Spleen (tissue), 11 donors: Measurements from ENCODE around the gene OTUD7B. TPM values are rescaled to one million over a fixed set of nuclear protein-coding genes. Genes with fewer than 3 reads are reported as not detected.

ENCODE experiments used
- DNase-seq: peaks from one replicate; pipeline ENCODE4 v3.0.0-alpha.2; 2020
- H3K27ac ChIP-seq, 8 donors: fragments of 200-600 bp; sonication (generic) in 7 of 8; 1 replicate in 4 of 8; 2 replicates in 4 of 8; pipeline versions ENCODE4 v1.5.0 to v1.8.0; 2016 to 2021; ENCODE audit warnings: inconsistent platforms in 4 of 8, mild to moderate bottlenecking in 4 of 8, moderate library complexity in 1 of 8
- H3K27me3 ChIP-seq, 7 donors: fragments of 200-600 bp; sonication (generic) in 6 of 7; replicated peaks in 1 of 7; 1 replicate in 4 of 7; 2 replicates in 3 of 7; pipeline versions ENCODE4 v1.5.0 to v1.8.0; 2016 to 2021; ENCODE audit warnings: inconsistent platforms in 3 of 7, mild to moderate bottlenecking in 1 of 7
- H3K36me3 ChIP-seq, 6 donors: fragments of 200-600 bp; sonication (generic) in 5 of 6; 1 replicate in 4 of 6; 2 replicates in 2 of 6; pipeline versions ENCODE4 v1.5.0 to v1.8.0; 2016 to 2021; ENCODE audit warnings: inconsistent platforms in 2 of 6
- H3K4me1 ChIP-seq, 6 donors: fragments of 200-600 bp; sonication (generic) in 5 of 6; 1 replicate in 3 of 6; 2 replicates in 3 of 6; pipeline versions ENCODE4 v1.5.0 to v1.8.0; 2016 to 2021; ENCODE audit warnings: inconsistent platforms in 3 of 6
- H3K4me3 ChIP-seq, 8 donors: fragments of 200-600 bp; sonication (generic) in 7 of 8; 1 replicate in 4 of 8; 2 replicates in 4 of 8; pipeline versions ENCODE4 v1.5.0 to v1.8.0; 2016 to 2021; ENCODE audit warnings: inconsistent platforms in 4 of 8, mild to moderate bottlenecking in 4 of 8, moderate library complexity in 2 of 8
- H3K9me3 ChIP-seq, 8 donors: fragments of 200-600 bp; sonication (generic) in 7 of 8; 1 replicate in 4 of 8; 2 replicates in 4 of 8; pipeline versions ENCODE4 v1.5.0 to v1.8.0; 2016 to 2021; ENCODE audit warnings: inconsistent platforms in 4 of 8
- CTCF ChIP-seq, 11 experiments: fragments of 200-600 bp in 7 of 11; fragments of 450-650 bp in 4 of 11; sonication (generic) in 4 of 11; IDR thresholded peaks in 8 of 11; conservative IDR thresholded peaks in 3 of 11; 1 replicate in 7 of 11; 2 replicates in 4 of 11; pipeline versions ENCODE4 v1.4.0 to v1.8.0; 2016 to 2021; ENCODE audit warnings: antibody characterized with exemption in 11 of 11, inconsistent platforms in 4 of 11, mild to moderate bottlenecking in 1 of 11
- POLR2A ChIP-seq, 3 donors: fragments of 450-650 bp; IDR thresholded peaks; one replicate each; pipeline ENCODE4 v1.5.1; 2017; ENCODE audit warnings: antibody characterized with exemption in 3 of 3, mild to moderate bottlenecking in 1 of 3
- POLR2AphosphoS5 ChIP-seq, 3 donors: sonication (generic); formaldehyde crosslinking; IDR thresholded peaks; one replicate each; pipeline ENCODE4 v1.5.1; 2017; ENCODE audit warnings: antibody characterized with exemption in 3 of 3
- WGBS, 5 donors: extraction: QIAGEN DNeasy Blood & Tissue Kit in 3 of 5; methylation state at CpG; one replicate each; pipeline versions ENCODE4 v1.1.5 to v1.1.7; 2013 to 2018; 5-methylcytosine and 5-hydroxymethylcytosine counted together
- intact Hi-C: fragments of 100-400 bp; cut with DNase I; formaldehyde crosslinking; loops from one replicate; pipeline ENCODE4 v1.15.0; 2023; ENCODE audit warnings: low total_unique reads
- polyA plus RNA-seq, 3 donors: library from polyadenylated mRNA; stranded (reverse); fragments of 200-250 nt; gene quantifications; one replicate each; pipeline ENCODE4 v1.2.1, GENCODE V29; 2013
- total RNA-seq, 7 donors: library from RNA; depleted of rRNA in 3 of 7; stranded (reverse); fragments of >200 nt in 3 of 7; fragmentation: NEBNext Ultra II Directional in 4 of 7; extraction: Animal tissue kit (Norgen Biotek cat#: 25700) in 4 of 7; gene quantifications; one replicate each; pipeline versions ENCODE4 v1.1.0 to v1.2.1, GENCODE V29; 2016 to 2021
- donor health status: healthy with polysubstance abuse.
- donor health status: DM: no; HTN: no; CAD: no; lungs with moderate emphysema.
- donor health status: DM: no; HTN: no; CAD: no.
- donor health status: Bipolar disorder and iron deficiency.
- donor health status: healthy.
- donor health status: DM: no; HTN: no; CAD: no.
- donor health status: DM: yes; HTN: yes; CAD: no.

Gene OTUD7B
- total and polyA plus RNA-seq, 10 donors: 0.70 to 20.5 (median 12.1) TPM

- H3K27me3 ChIP-seq: peaks cover 0 to 16% (median 0%) of the 10 kb centered on the region in 7 donors
- peaks cover 0 to 36% (median 14%) of the 10 kb centered on the region in 6 donors for H3K36me3 ChIP-seq
- no peak overlapping the region for H3K27ac ChIP-seq
- 50 to 73% (median 66%) methylated on average over 1 of the region's 1 CpG for WGBS, 5 donors
- H3K4me3 ChIP-seq: no peak overlapping the region
- DNase-seq: no peak
- no peak for TF ChIP-seq POLR2AphosphoS5 (IDR thresholded peaks at IDR 0.05)
- TF ChIP-seq CTCF (IDR thresholded peaks at IDR 0.05 in 8 of 11, conservative IDR thresholded peaks at IDR 0.05 in 3 of 11): no peak
- TF ChIP-seq POLR2A (IDR thresholded peaks at IDR 0.05): no peak
- no peaks in the 10 kb centered on the region for H3K9me3 ChIP-seq
- peaks cover 0 to 14% (median 0%) of the 10 kb centered on the region in 6 donors for H3K4me1 ChIP-seq
- intact Hi-C loops: no loop called here
These were observed 31.9 kb downstream of the OTUD7B start for GRCh38 chr1:149978547-149979023.

- 91 to 98% (median 95%) methylated on average over 3 of the region's 3 CpGs for WGBS, 5 donors
- H3K27me3 ChIP-seq: peaks cover 0 to 9% (median 0%) of the 10 kb centered on the region in 7 donors
- TF ChIP-seq POLR2A (IDR thresholded peaks at IDR 0.05) (no peak), POLR2AphosphoS5 (IDR thresholded peaks at IDR 0.05) (no peak), CTCF (IDR thresholded peaks at IDR 0.05 in 8 of 11, conservative IDR thresholded peaks at IDR 0.05 in 3 of 11) (no peak)
- H3K4me3 ChIP-seq: no peak overlapping the region
- H3K9me3 ChIP-seq: no peaks in the 10 kb centered on the region
- peaks cover 0 to 48% (median 20%) of the 10 kb centered on the region in 6 donors for H3K36me3 ChIP-seq
- intact Hi-C loops: no loop called here
- H3K4me1 ChIP-seq: peaks cover 0 to 14% (median 0%) of the 10 kb centered on the region in 6 donors
- DNase-seq: no peak
- H3K27ac ChIP-seq: no peak overlapping the region
These were observed 33.2 kb downstream of the OTUD7B start for GRCh38 chr1:149977345-149977744.

- TF ChIP-seq POLR2A (IDR thresholded peaks at IDR 0.05): no peak
- TF ChIP-seq CTCF (IDR thresholded peaks at IDR 0.05 in 8 of 11, conservative IDR thresholded peaks at IDR 0.05 in 3 of 11): no peak
- no peak for TF ChIP-seq POLR2AphosphoS5 (IDR thresholded peaks at IDR 0.05)
- Histone ChIP-seq H3K27me3 (no peaks in the 10 kb centered on the region), H3K27ac (no peak overlapping the region), H3K9me3 (no peaks in the 10 kb centered on the region), H3K4me1 (no peaks in the 10 kb centered on the region), H3K36me3 (peaks cover 0 to 91% (median 31%) of the 10 kb centered on the region in 6 donors), H3K4me3 (no peak overlapping the region)
- intact Hi-C loops: no loop called here
- no peak for DNase-seq
- WGBS, 5 donors: 95 to 99% (median 95%) methylated on average over 2 of the region's 2 CpGs
These were observed 38.0 kb downstream of the OTUD7B start for GRCh38 chr1:149972547-149972946.

GRCh38 chr1:149967646-149968045 lies 42.9 kb downstream of the OTUD7B start:
- TF ChIP-seq POLR2A (IDR thresholded peaks at IDR 0.05) (no peak), CTCF (IDR thresholded peaks at IDR 0.05 in 8 of 11, conservative IDR thresholded peaks at IDR 0.05 in 3 of 11) (no peak), POLR2AphosphoS5 (IDR thresholded peaks at IDR 0.05) (no peak)
- intact Hi-C loops: no loop called here
- Histone ChIP-seq H3K27ac (no peak overlapping the region), H3K4me3 (no peak overlapping the region), H3K36me3 (peaks cover 0 to 84% (median 46%) of the 10 kb centered on the region in 6 donors), H3K27me3 (no peaks in the 10 kb centered on the region), H3K4me1 (peaks cover 0 to 9% (median under 1%) of the 10 kb centered on the region in 6 donors), H3K9me3 (no peaks in the 10 kb centered on the region)
- no peak for DNase-seq
